Dendritic cell treated with granulocyte-macrophage colony-stimulating factor and Interleukin-4, amounts not matched to agents 40 ng/mL and 50 ng/mL, for 4 days (primary cell): Measurements from ENCODE around the gene SEM1.
"Not testable (repeated sequence)": the region's sequence is repeated elsewhere in the genome, so short reads cannot be mapped to it uniquely, and the experiment has no call there.

Experiments
- H3K27ac Mint-ChIP-seq: one replicate; pipeline ENCODE4 v1.8.0; 2022; ENCODE audit warnings: mild to moderate bottlenecking, mixed read lengths
- H3K27me3 Mint-ChIP-seq: one replicate; pipeline ENCODE4 v1.8.0; 2022; ENCODE audit warnings: mild to moderate bottlenecking, mixed read lengths
- H3K36me3 Mint-ChIP-seq: one replicate; pipeline ENCODE4 v1.8.0; 2022; ENCODE audit warnings: low read depth, mixed read lengths
- H3K4me1 Mint-ChIP-seq: one replicate; pipeline ENCODE4 v1.8.0; 2022; ENCODE audit warnings: low read depth, mixed read lengths
- H3K4me3 Mint-ChIP-seq: one replicate; pipeline ENCODE4 v1.8.0; 2022; ENCODE audit warnings: mild to moderate bottlenecking, moderate library complexity, mixed read lengths
- H3K9me3 Mint-ChIP-seq: one replicate; pipeline ENCODE4 v1.8.0; 2022; ENCODE audit warnings: mixed read lengths
- intact Hi-C: fragments of 100-400 bp; cut with micrococcal nuclease; formaldehyde crosslinking; loops from one replicate; pipeline ENCODE4 v1.15.0; 2022

The SEM1 gene

DNA sequence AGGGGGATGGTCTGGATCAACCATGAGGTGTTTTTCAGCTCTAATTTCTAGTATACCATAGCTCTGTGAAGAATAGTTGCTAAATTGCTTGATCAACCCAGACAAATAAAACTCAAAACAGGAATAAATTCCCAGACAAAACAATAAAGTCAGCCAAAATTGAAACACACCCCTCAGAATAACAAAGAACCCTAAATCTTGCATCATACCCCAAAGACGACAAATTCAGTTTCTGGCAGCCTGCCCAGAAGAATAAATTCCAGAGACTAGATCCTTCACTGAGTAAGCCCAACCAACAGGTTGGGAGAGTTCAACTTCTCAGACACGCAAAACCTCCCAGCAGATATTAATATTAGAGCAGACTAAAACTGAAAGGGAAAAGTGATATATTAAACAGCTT lies 11.2 kb upstream of the SEM1 start:
- no peak overlapping the region for H3K27ac Mint-ChIP-seq
- H3K27me3 Mint-ChIP-seq, result peaks cover 18% of the 10 kb centered on the region
- H3K36me3 Mint-ChIP-seq, result no peaks in the 10 kb centered on the region
- no peak overlapping the region for H3K4me3 Mint-ChIP-seq
- peaks cover 5% of the 10 kb centered on the region for H3K4me1 Mint-ChIP-seq
- intact Hi-C loops, result no loop called here
- peaks cover 10% of the 10 kb centered on the region for H3K9me3 Mint-ChIP-seq

DNA sequence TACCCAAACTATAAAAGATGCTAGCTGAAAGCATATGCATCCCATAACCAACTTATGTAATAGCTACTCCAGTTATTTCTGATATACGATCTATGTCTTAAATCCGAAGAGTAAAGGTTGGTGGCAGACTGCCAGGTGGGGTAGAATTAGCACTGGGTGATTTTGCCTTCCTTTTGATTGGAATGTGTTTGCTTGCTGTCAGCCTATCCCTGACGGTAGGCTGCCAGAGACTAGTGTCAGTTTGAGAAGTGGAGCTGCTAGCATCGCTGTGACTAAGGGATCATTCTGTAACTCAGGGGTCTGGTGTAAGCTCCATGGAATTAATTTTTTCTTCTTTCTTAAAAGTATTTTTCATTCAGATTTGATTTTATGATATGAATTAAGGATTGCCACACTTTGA lies 9.5 kb upstream of the SEM1 start:
- no peak overlapping the region for H3K4me3 Mint-ChIP-seq
- H3K27ac Mint-ChIP-seq, result no peak overlapping the region
- intact Hi-C loops, result no loop called here
- H3K4me1 Mint-ChIP-seq, result peaks cover 5% of the 10 kb centered on the region
- H3K36me3 Mint-ChIP-seq, result no peaks in the 10 kb centered on the region
- H3K27me3 Mint-ChIP-seq, result peaks cover 21% of the 10 kb centered on the region
- H3K9me3 Mint-ChIP-seq, result peaks cover 15% of the 10 kb centered on the region

GRCh38 chr7:96718107-96719003 lies 8.7 kb upstream of the SEM1 start:
- H3K27me3 Mint-ChIP-seq, result peaks cover 25% of the 10 kb centered on the region
- H3K4me3 Mint-ChIP-seq, result no peak overlapping the region
- no peaks in the 10 kb centered on the region for H3K36me3 Mint-ChIP-seq
- H3K27ac Mint-ChIP-seq, result no peak overlapping the region
- H3K4me1 Mint-ChIP-seq, result peaks cover 5% of the 10 kb centered on the region
- intact Hi-C loops, result no loop called here
- H3K9me3 Mint-ChIP-seq, result peaks cover 23% of the 10 kb centered on the region

DNA sequence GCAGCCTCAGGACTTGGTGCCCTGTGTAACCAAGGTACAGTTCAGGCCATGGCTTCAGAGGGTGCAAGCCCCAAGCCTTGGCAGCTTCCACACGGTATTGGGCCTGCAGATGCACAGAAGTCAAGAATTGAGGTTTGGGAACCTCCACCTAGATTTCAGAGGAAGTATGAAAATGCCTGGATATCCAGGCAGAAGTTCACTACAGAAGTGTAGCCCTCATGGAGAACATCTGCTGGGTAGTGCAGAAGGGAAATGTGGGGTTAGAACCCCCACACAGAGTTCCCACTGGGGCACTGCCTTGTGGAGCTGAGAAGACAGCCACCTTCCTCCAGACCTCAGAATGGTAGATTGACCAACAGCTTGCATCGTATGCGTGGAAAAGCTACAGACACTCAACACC lies 3.4 kb upstream of the SEM1 start:
- peaks cover 7% of the 10 kb centered on the region for H3K36me3 Mint-ChIP-seq
- H3K27me3 Mint-ChIP-seq, result peaks cover 25% of the 10 kb centered on the region
- H3K4me1 Mint-ChIP-seq, result peaks cover under 1% of the 10 kb centered on the region
- intact Hi-C loops, result no loop called here
- H3K9me3 Mint-ChIP-seq, result peaks cover 39% of the 10 kb centered on the region
- H3K4me3 Mint-ChIP-seq, result no peak overlapping the region
- no peak overlapping the region for H3K27ac Mint-ChIP-seq

DNA sequence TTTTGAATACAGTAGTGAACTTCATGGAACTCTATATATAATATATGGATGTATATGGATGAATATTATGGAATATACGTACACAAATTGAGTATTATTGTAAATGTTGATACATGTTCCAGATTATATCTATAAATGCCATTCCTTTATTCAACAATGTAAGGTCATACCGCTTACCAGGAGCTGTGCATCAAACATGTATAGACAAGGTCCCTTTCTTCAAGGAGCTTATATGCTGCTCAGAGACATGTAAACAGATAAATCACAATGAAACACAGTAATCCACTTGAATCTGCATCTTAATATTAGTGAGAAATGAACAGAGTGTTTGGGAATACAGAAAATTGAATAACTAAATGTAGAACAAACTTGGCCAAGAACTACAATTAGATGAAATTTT lies 898 bp upstream of the SEM1 start:
- Mint-ChIP-seq H3K27ac (no peak overlapping the region), H3K4me3 (no peak overlapping the region), H3K27me3 (peaks cover 16% of the 10 kb centered on the region), H3K4me1 (peaks cover 6% of the 10 kb centered on the region), H3K36me3 (peaks cover 27% of the 10 kb centered on the region), H3K9me3 (peaks cover 29% of the 10 kb centered on the region)
- intact Hi-C loops, result no loop called here

DNA sequence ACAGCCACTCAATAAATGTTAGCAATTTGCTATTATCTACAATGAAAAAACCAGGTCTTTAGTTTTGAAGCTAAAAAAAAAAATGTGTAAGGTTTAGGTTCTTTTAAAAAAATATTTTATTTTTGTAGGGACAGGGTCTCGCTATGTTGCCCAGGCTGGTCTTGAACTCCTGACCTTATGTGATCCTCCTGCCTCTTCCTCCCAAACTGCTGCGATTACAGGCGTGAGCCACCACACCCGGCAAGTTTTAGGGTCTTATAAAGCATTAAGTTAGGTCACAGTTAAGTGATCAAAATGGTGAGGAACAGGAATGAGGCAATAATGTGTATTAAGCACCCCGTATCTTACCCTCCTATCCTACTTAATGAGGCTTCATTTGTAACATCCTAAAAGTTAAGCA lies 774 bp downstream of the SEM1 start:
- intact Hi-C loops, result loop anchor here (10.0 kb wide), 1 partner anchor 394 kb away; no protein-coding TSS in a partner anchor

GRCh38 chr7:96707901-96708774 lies 1.5 kb downstream of the SEM1 start:
- H3K27me3 Mint-ChIP-seq, result peaks cover 7% of the 10 kb centered on the region
- intact Hi-C loops, result loop anchor here (10.0 kb wide), 1 partner anchor 393 kb away; no protein-coding TSS in a partner anchor

More for the DNA sequence above, 774 bp downstream of the SEM1 start:
- Mint-ChIP-seq H3K9me3 (peaks cover 21% of the 10 kb centered on the region), H3K4me3 (peak overlapping the region; percentile 99), H3K36me3 (peaks cover 34% of the 10 kb centered on the region), H3K4me1 (peaks cover 6% of the 10 kb centered on the region), H3K27me3 (peaks cover 12% of the 10 kb centered on the region), H3K27ac (peak overlapping the region; percentile 95)

DNA sequence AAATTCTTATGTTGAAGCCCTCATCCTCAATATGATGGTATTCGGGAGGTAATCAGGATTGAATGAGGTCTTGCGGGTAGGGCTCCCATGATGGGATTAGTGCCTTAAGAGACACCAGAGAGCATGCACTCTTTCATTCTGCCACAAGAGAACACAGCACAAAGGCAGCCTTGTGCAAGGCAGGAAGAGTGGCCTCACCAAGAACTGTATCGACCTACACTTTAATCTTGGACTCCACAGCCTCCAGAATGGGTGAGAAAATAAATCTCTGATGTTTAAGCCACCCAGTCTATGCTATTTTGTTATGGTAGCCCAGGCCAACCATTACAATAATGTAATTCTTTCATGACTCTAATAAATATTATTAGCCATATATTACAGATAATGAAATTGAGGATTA lies 8.4 kb downstream of the SEM1 start:
- intact Hi-C loops, result loop anchor here (10.0 kb wide), 1 partner anchor 386 kb away; no protein-coding TSS in a partner anchor
- H3K36me3 Mint-ChIP-seq, result peaks cover 22% of the 10 kb centered on the region
- H3K27ac Mint-ChIP-seq, result no peak overlapping the region
- H3K4me3 Mint-ChIP-seq, result no peak overlapping the region
- peaks cover 5% of the 10 kb centered on the region for H3K4me1 Mint-ChIP-seq
- H3K27me3 Mint-ChIP-seq, result no peaks in the 10 kb centered on the region
- H3K9me3 Mint-ChIP-seq, result no peaks in the 10 kb centered on the region

More at GRCh38 chr7:96707901-96708774, 1.5 kb downstream of the SEM1 start:
- no peak overlapping the region for H3K4me3 Mint-ChIP-seq
- H3K27ac Mint-ChIP-seq, result no peak overlapping the region
- peaks cover 14% of the 10 kb centered on the region for H3K9me3 Mint-ChIP-seq
- H3K36me3 Mint-ChIP-seq, result peaks cover 34% of the 10 kb centered on the region
- peaks cover 6% of the 10 kb centered on the region for H3K4me1 Mint-ChIP-seq

- intact Hi-C loops, result loop anchor here (10.0 kb wide), 1 partner anchor 386 kb away; no protein-coding TSS in a partner anchor
- Mint-ChIP-seq H3K4me3 (no peak overlapping the region), H3K27me3 (no peaks in the 10 kb centered on the region), H3K9me3 (no peaks in the 10 kb centered on the region), H3K27ac (no peak overlapping the region), H3K4me1 (peaks cover 5% of the 10 kb centered on the region), H3K36me3 (peaks cover 14% of the 10 kb centered on the region)
Observed at GRCh38 chr7:96700516-96700915, 9.1 kb downstream of the SEM1 start.

GRCh38 chr7:96699219-96699871 lies 10.3 kb downstream of the SEM1 start:
- intact Hi-C loops, result no loop called here
- H3K4me1 Mint-ChIP-seq, result peaks cover 11% of the 10 kb centered on the region

GRCh38 chr7:96698449-96698848 lies 11.2 kb downstream of the SEM1 start:
- H3K9me3 Mint-ChIP-seq, H3K27me3 Mint-ChIP-seq, H3K4me3 Mint-ChIP-seq, intact Hi-C loops, H3K27ac Mint-ChIP-seq: not testable (repeated sequence)
- peaks cover 13% of the 10 kb centered on the region for H3K36me3 Mint-ChIP-seq
- peaks cover 11% of the 10 kb centered on the region for H3K4me1 Mint-ChIP-seq

More at GRCh38 chr7:96699219-96699871, 10.3 kb downstream of the SEM1 start:
- Mint-ChIP-seq H3K27me3 (no peaks in the 10 kb centered on the region), H3K4me3 (no peak overlapping the region), H3K9me3 (no peaks in the 10 kb centered on the region), H3K27ac (no peak overlapping the region), H3K36me3 (peaks cover 13% of the 10 kb centered on the region)

GRCh38 chr7:96697822-96698221 lies 11.8 kb downstream of the SEM1 start:
- no peak overlapping the region for H3K4me3 Mint-ChIP-seq
- intact Hi-C loops, result no loop called here
- H3K9me3 Mint-ChIP-seq, result no peaks in the 10 kb centered on the region
- H3K27ac Mint-ChIP-seq, result no peak overlapping the region
- H3K36me3 Mint-ChIP-seq, result peaks cover 13% of the 10 kb centered on the region
- H3K4me1 Mint-ChIP-seq, result peaks cover 11% of the 10 kb centered on the region
- no peaks in the 10 kb centered on the region for H3K27me3 Mint-ChIP-seq

GRCh38 chr7:96695581-96695980 lies 14.1 kb downstream of the SEM1 start:
- intact Hi-C loops, result no loop called here
- Mint-ChIP-seq H3K4me3 (no peak overlapping the region), H3K27ac (no peak overlapping the region), H3K36me3 (peaks cover 27% of the 10 kb centered on the region), H3K9me3 (no peaks in the 10 kb centered on the region), H3K27me3 (no peaks in the 10 kb centered on the region), H3K4me1 (peaks cover 5% of the 10 kb centered on the region)
